Measurements from ENCODE around the gene KRTAP10-8. TPM values are rescaled to one million over a fixed set of nuclear protein-coding genes. Genes with fewer than 3 reads are reported as not detected.
"Not testable (repeated sequence)": the region's sequence is repeated elsewhere in the genome, so short reads cannot be mapped to it uniquely, and the experiment has no call there.

KRTAP10-8 gene
- total RNA-seq, 1 donor from 2014 or later, result not detected

DNA sequence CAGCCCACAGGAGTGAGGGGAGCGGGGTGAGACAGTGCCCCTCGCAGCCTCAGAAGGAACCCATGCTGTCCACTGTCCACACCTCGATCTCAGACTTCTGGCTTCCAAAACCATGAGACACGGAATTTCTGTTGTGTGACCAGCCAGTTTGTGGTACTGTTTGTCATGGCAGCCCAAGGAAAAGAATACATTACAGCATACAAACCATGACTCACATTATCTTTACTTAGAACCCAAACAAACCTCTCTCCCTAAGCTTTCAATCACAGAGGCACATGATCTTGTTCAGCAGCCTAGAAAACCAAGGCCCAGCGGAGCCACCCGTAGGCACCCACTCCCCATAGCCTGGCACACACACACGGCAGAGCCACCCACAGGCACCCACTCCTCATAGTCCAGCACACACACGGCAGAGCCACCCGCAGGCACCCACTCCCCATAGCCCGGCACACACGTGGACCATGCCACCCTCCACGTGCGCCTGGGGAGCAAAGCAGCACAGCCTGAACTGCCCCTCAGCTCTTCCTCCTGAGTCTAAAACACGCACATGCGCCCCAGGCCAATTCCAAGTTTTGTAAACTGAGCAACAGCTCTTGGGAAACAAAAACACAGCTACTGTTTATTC is 38.8 kb upstream of the KRTAP10-8 start:
- ATAC-seq (no peak), DNase-seq (peak; percentile 45)
- Histone ChIP-seq H3K27me3 (no peaks in the 10 kb centered on the region), H3K27ac (no peak overlapping the region), H3K36me3 (no peaks in the 10 kb centered on the region), H3K4me1 (no peaks in the 10 kb centered on the region), H3K9me3 (no peaks in the 10 kb centered on the region), H3K4me3 (no peak overlapping the region)
- intact Hi-C loops (cut with DNase I), result no loop called here
- TF ChIP-seq CTCF (IDR thresholded peaks at IDR 0.05), result no peak

GRCh38 chr21:44573630-44574456 is 38.0 kb upstream of the KRTAP10-8 start, which contains the start of gene KRTAP10-4:
KRTAP10-4 (plus strand) TSS chr21:44573729; CDS start chr21:44573759, 30 bp downstream.
- H3K4me3 ChIP-seq; H3K36me3 ChIP-seq; H3K9me3 ChIP-seq; H3K27ac ChIP-seq; intact Hi-C loops (cut with DNase I); H3K4me1 ChIP-seq; ATAC-seq; H3K27me3 ChIP-seq: not testable (repeated sequence)
- peak; percentile 45 for DNase-seq

DNA sequence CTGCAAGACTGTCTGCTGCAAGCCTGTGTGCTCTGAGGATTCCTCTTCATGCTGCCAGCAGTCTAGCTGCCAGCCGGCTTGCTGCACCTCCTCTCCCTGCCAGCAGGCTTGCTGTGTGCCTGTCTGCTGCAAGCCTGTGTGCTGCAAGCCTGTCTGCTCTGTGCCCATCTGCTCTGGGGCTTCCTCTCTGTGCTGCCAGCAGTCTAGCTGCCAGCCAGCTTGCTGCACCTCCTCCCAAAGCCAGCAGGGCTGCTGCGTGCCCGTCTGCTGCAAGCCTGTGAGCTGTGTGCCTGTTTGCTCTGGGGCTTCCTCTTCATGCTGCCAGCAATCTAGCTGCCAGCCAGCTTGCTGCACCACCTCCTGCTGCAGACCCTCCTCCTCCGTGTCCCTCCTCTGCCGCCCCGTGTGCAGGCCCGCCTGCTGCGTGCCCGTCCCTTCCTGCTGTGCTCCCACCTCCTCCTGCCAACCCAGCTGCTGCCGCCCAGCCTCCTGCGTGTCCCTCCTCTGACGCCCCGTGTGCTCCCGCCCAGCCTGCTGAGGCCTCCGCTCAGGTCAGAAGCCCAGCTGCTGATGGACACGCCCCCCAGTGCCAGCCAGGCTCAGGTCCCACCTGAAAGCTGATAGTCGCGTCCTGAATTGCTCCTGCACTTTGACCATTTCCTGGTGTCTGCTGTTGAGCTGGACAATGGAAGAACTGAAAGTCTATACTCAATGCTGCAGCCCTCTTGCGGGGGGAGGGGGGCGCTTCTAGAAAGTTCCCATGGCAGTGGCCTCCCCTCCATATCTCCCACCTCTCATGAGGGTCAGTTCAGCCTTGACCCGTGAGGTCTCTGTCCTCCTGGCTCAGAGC is 37.2 kb upstream of the KRTAP10-8 start:
- Histone ChIP-seq H3K4me3 (no peak overlapping the region), H3K36me3 (no peaks in the 10 kb centered on the region), H3K27ac (no peak overlapping the region), H3K4me1 (no peaks in the 10 kb centered on the region), H3K27me3 (no peaks in the 10 kb centered on the region), H3K9me3 (no peaks in the 10 kb centered on the region)
- TF ChIP-seq CTCF (IDR thresholded peaks at IDR 0.05), result no peak
- ATAC-seq, result no peak
- intact Hi-C loops (cut with DNase I), result no loop called here
- DNase-seq, result peak; percentile 47

DNA sequence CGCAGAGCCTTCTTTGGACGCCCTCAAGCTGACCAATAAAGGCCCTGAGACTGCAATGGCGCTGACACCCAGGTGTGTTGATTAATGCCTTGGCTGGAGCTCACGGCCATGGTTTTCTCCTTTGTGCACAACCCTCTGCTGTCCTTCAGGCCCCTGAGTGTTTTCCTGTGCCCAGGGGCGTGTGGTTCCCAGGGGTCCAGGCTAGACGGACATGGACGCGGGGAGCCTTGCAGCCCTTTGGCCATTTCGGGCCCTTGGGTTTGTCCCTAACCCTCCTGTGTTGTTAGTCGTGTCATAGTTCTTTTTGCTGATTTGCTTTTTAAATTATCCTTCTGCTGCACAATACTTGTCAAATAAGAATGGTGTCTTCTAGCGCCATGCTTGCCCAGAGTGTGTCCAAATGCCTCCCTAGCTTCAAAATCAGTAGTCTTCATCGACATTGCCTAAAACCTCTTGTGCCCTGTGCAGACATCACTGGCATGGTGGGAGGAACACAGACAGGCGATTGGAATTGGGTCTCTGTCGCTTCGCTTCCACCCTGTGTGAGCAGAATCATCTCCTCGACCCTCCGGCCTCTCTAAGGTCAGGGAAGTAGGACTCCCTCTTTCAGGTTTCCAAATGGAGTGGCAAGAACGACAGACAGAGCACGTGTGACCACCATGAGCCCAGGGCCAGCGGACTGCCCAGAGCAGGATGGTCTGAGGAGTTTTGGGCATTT is 36.4 kb upstream of the KRTAP10-8 start:
- DNase-seq (no peak), ATAC-seq (no peak)
- no peak overlapping the region for H3K27ac ChIP-seq
- intact Hi-C loops (cut with DNase I), result no loop called here
- no peaks in the 10 kb centered on the region for H3K36me3 ChIP-seq
- no peaks in the 10 kb centered on the region for H3K9me3 ChIP-seq
- H3K4me1 ChIP-seq, result no peaks in the 10 kb centered on the region
- H3K4me3 ChIP-seq, result no peak overlapping the region
- TF ChIP-seq CTCF (IDR thresholded peaks at IDR 0.05), result no peak
- no peaks in the 10 kb centered on the region for H3K27me3 ChIP-seq

DNA sequence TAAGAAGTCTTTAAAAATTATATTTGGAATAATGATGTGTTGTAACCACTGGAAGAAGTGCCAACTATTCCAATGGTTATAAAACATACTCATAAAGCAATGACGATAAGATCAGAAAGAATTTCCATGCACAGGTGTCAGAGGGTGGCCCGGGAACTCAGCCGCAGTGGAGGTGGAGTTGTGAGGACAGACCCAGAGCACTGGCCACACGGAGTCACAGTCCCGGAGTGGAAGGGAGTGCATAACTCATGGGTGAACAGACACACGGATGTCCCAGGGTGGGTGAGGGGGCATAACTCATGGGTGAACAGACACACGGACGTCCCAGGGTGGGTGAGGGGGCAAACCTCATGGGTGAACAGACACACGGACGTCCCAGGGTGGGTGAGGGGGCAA is 35.9 kb upstream of the KRTAP10-8 start:
- Histone ChIP-seq H3K27me3 (no peaks in the 10 kb centered on the region), H3K9me3 (no peaks in the 10 kb centered on the region), H3K36me3 (no peaks in the 10 kb centered on the region), H3K4me1 (no peaks in the 10 kb centered on the region), H3K27ac (no peak overlapping the region), H3K4me3 (no peak overlapping the region)
- intact Hi-C loops (cut with DNase I), result no loop called here
- TF ChIP-seq CTCF (IDR thresholded peaks at IDR 0.05), result no peak
- ATAC-seq (no peak), DNase-seq (no peak)

Data from upper lobe of right lung (tissue), 1 donor.